NT2/D1 (cell line): ENCODE data around the gene IGSF6.

Experiments
- DNase-seq: peaks from one replicate; pipeline ENCODE4 v3.0.0-alpha.2; 2011; ENCODE audit warnings: low read depth, low spot score
- H3K27me3 ChIP-seq: 2 replicates; pipeline ENCODE4 v1.6.0; 2011; ENCODE audit warnings: mild to moderate bottlenecking; ENCODE audit not compliant: insufficient read length, insufficient read depth
- H3K36me3 ChIP-seq: 2 replicates; pipeline ENCODE4 v1.6.1; 2011; ENCODE audit warnings: mild to moderate bottlenecking, low read length, mixed read lengths; ENCODE audit not compliant: insufficient read depth, insufficient read length
- H3K4me1 ChIP-seq: 2 replicates; pipeline ENCODE4 v1.5.1; 2011; ENCODE audit not compliant: insufficient read depth, insufficient read length
- H3K4me3 ChIP-seq: 2 replicates; pipeline ENCODE4 v1.5.1; 2011; ENCODE audit warnings: low read depth; ENCODE audit not compliant: insufficient read length
- H3K9ac ChIP-seq: 2 replicates; pipeline ENCODE4 v1.6.0; 2011; ENCODE audit warnings: low read depth; ENCODE audit not compliant: insufficient read length
- H3K9me3 ChIP-seq: 2 replicates; pipeline ENCODE4 v1.5.1; 2011; ENCODE audit warnings: mild to moderate bottlenecking, low read length; ENCODE audit not compliant: insufficient read depth
- SUZ12 ChIP-seq: IDR thresholded peaks from 2 replicates; pipeline ENCODE4 v1.6.1; 2011; ENCODE audit not compliant: insufficient read length, insufficient read depth; ENCODE audit errors: extremely low read depth
- YY1 ChIP-seq: IDR thresholded peaks from 2 replicates; pipeline ENCODE4 v1.6.1; 2011; ENCODE audit not compliant: insufficient read length, insufficient read depth
- ZNF274 ChIP-seq: IDR thresholded peaks from 2 replicates; pipeline ENCODE4 v1.6.1; 2011; ENCODE audit warnings: mild to moderate bottlenecking, low read depth, low read length

Gene IGSF6

DNA sequence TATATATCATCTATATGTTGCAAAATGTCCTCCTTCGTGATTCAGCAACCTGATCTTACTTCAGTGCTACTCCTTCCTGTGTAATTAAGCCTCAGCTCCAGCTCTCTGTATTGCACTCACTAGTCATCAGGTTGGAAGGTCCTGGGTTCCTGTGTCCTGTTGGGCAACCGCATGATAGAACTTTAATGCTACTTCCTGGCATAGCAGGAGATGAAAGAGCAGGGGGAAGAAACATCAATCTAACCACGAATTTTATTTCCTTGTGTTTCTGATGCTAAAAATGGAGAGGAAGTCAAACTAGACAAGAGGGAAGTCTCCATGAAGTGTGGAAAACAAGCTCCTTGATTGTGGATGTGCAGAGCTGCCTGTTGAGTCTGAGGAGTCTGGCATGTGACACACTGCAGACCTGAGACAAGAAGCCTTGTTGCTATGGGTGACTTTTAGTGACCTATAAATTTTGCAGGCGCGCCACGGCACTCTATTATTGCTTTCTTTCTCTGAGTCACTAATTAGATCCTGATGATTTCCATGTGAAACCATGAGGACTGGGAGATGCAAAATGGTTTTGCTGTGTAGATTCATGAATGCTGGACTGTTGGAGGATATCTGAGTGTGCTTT lies 25.6 kb downstream of the IGSF6 start:
- Histone ChIP-seq H3K4me3 (no peak overlapping the region), H3K36me3 (peaks cover 39% of the 10 kb centered on the region)
- DNase-seq, result no peak

DNA sequence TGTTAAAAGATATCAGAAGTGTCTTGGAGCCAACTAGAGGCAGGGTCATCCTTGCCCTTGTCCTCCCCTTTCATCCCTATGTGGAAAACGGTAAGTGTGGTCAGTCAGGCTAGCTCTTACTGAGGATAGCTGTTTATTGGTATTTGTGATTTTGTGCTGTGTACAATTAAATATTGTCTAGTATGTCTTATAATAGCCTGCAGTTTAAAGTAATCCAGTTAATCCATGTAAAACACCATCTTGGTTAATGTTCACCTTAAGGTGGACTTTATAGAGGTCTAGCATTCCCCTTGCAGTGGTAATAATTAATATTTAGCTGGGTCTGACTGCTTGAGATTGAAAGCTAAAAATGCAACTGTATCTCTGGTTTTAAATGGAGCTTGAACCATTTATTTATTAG lies 27.4 kb downstream of the IGSF6 start:
- Histone ChIP-seq H3K9me3 (peaks cover 21% of the 10 kb centered on the region; the same call in 1 of the 2 replicates), H3K27me3 (no peaks in the 10 kb centered on the region), H3K36me3 (peaks cover 41% of the 10 kb centered on the region), H3K4me1 (no peaks in the 10 kb centered on the region), H3K9ac (no peak overlapping the region), H3K4me3 (no peak overlapping the region)
- DNase-seq, result no peak
- TF ChIP-seq SUZ12, result no peak
- TF ChIP-seq YY1, result no peak
- no peak for TF ChIP-seq ZNF274

More for the DNA sequence above, 25.6 kb downstream of the IGSF6 start:
- TF ChIP-seq YY1 (no peak), ZNF274 (no peak), SUZ12 (no peak)
- Histone ChIP-seq H3K4me1 (no peaks in the 10 kb centered on the region), H3K9ac (no peak overlapping the region), H3K9me3 (peaks cover 25% of the 10 kb centered on the region; the same call in 1 of the 2 replicates), H3K27me3 (no peaks in the 10 kb centered on the region)

DNA sequence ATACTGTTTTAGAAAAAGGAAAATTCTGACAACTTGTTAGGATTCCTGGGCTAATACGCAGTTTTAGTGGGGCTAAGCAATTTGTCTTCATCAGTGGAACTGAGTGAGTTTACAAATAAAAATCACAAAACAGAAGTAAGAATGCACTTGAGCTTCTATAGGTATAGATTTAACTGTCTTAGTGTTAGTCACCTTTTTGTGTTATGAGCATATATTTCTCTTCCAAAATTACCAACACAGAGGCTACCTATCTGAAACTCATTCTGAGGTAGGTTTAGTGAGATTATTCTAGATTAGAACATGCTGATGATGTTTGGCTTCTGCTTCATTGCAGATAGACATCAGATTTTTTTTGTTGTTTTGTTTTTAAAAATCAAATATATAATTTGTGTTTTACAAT lies 29.9 kb downstream of the IGSF6 start:
- no peak for DNase-seq

DNA sequence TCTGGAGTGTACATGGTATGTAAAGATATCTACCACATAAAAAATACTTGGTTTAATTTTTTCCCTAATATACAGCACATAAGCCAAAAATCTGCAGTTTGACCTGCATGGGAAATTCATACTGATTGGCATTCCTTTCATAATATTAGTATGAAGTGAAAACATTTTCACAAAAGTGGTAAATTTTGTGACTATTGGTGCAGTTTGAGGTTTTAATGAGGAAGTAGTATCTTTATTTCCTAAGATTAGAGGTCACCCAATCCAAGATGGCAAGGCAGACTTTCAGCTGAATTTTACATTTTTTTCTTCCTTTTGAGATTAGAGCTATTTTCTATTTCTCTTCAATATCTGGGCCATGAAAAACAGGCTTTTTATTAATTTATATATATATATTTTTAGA lies 31.8 kb downstream of the IGSF6 start:
- TF ChIP-seq ZNF274, result no peak
- no peak for TF ChIP-seq YY1
- Histone ChIP-seq H3K9ac (no peak overlapping the region), H3K4me1 (no peaks in the 10 kb centered on the region), H3K9me3 (no peaks in the 10 kb centered on the region), H3K4me3 (no peak overlapping the region), H3K36me3 (peaks cover 19% of the 10 kb centered on the region), H3K27me3 (no peaks in the 10 kb centered on the region)
- DNase-seq, result no peak

More for the DNA sequence above, 29.9 kb downstream of the IGSF6 start:
- no peaks in the 10 kb centered on the region for H3K27me3 ChIP-seq
- H3K9me3 ChIP-seq, result no peaks in the 10 kb centered on the region
- H3K4me1 ChIP-seq, result no peaks in the 10 kb centered on the region
- no peak overlapping the region for H3K4me3 ChIP-seq
- peaks cover 26% of the 10 kb centered on the region for H3K36me3 ChIP-seq
- no peak for TF ChIP-seq YY1
- no peak for TF ChIP-seq SUZ12
- TF ChIP-seq ZNF274, result no peak
- H3K9ac ChIP-seq, result no peak overlapping the region

DNA sequence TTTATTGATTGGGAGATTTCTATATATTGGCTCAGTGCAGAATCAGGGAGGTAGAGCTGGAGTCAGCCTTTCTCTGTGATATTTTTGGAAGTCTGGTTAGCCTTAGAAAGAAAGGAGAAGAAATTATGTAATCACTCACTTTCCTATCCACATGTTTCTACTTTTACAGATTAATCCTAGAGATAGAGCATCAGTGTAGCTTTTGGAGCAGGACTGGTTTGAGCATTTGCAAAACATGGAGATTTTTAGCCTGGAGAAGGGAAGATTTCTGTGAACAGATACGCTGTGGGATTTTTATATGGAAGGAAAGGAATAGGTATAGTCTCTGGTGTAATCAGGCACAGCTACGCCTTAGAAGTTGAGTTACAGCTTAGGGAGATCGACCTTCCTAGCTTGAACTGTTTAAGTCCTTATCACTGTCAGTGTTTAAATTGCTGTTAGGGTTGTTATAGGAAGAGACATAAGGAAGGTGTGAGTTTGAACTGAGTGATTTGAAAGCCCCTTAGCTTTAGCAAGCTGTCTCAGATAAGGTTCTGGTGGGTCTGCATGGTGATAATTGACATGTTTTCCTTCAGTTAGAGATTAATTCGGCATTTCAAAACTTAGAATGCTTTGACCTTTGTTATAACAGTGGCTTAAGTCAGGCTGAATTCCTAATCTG lies 32.5 kb downstream of the IGSF6 start:
- Histone ChIP-seq H3K4me1 (no peaks in the 10 kb centered on the region), H3K9ac (no peak overlapping the region), H3K36me3 (peaks cover 15% of the 10 kb centered on the region), H3K9me3 (no peaks in the 10 kb centered on the region), H3K27me3 (no peaks in the 10 kb centered on the region), H3K4me3 (no peak overlapping the region)
- TF ChIP-seq SUZ12 (no peak), YY1 (no peak), ZNF274 (no peak)
- no peak for DNase-seq

DNA sequence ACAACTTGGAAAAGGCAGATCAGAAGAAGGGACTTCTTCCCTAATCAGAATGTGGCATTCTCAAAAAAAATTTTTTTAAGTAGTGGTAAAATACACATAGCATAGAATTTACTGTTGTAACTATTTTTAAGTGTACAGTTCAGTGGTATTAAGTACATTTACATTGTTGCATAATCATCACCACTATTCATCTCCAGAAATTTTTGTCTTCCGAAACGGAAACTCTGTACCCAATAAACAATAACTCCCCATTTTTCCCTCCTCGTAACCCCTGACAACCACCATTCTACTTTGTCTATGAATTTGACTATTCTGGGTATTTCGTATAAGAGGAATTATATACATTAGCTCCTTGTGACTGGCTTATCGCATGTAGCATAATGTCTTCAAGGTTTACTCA lies 34.1 kb downstream of the IGSF6 start:
- no peaks in the 10 kb centered on the region for H3K9me3 ChIP-seq
- H3K9ac ChIP-seq, result no peak overlapping the region
- no peak overlapping the region for H3K4me3 ChIP-seq
- H3K4me1 ChIP-seq, result no peaks in the 10 kb centered on the region
- peaks cover 12% of the 10 kb centered on the region for H3K36me3 ChIP-seq
- TF ChIP-seq YY1 (no peak), SUZ12 (no peak), ZNF274 (no peak)
- no peaks in the 10 kb centered on the region for H3K27me3 ChIP-seq
- DNase-seq, result no peak

DNA sequence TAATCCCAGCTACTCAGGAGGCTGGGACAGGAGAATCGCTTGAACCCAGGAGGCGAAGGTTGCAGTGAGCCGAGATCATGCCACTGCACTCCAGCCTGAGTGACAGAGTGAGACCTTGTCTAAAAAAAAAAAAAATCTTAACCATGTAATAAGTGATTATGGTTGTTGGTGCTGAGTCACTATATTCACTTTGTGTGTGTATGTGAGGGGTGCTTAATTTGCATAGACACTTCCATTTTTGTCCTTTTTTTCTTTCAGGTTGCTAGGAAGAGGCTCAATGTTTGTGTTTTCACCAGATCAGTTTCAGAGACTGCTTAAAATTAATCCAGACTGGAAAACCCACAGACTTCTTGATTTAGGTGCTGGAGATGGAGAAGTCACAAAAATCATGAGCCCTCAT lies 34.8 kb downstream of the IGSF6 start:
- no peaks in the 10 kb centered on the region for H3K4me1 ChIP-seq
- no peak overlapping the region for H3K9ac ChIP-seq
- no peak for TF ChIP-seq SUZ12
- no peak for TF ChIP-seq ZNF274
- TF ChIP-seq YY1, result no peak
- no peaks in the 10 kb centered on the region for H3K9me3 ChIP-seq
- no peaks in the 10 kb centered on the region for H3K27me3 ChIP-seq
- no peak for DNase-seq
- no peak overlapping the region for H3K4me3 ChIP-seq
- H3K36me3 ChIP-seq, result peaks cover 12% of the 10 kb centered on the region
